ENCODE results near the gene PEF1.

The PEF1 gene

DNA sequence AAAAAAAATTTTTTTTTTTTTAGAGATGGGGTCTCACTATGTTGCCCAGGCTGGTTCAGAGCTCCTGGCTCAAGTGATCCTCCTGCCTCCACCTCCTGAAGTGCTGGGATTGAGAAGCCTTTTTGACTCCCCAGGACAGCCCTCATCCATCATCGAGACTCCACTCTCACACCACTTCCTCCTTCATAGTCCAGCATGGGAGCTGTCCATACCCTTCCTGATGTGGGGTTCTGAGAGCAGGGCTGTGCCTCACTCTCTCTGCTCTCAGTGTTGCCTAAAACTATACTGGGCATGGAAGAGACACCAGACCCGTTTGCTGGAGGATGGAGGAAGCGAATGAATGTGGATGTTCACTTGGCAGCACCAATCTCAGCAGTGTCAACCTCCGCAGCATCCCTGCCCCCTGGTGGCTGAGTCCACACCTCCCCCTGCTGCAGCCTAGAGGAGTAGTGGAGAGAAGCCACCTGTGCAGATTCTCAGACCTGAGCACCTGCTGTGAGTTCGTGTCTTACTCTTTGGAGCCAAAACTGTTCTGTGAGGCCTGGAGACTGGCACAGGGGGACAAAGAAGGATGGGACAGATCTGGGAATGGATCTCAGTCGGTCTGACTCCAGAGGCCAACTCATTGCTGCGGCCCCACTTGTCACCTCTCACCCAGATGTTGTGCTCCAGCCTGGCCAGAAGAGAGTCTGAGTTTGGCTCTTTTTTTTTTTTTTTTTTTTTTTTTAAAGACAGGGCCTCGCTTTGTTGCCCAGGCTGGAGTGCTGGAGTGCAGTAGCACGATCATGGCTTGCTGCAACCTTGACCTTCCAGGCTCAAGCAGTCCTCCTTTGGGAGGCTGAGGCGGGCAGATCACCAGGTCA is 50.7 kb downstream of the PEF1 start:
- TF ChIP-seq TAF1 (IDR thresholded peaks at IDR 0.05; ENCODE audit: low read depth) (no peak), RAD21 (IDR thresholded peaks at IDR 0.05; ENCODE audit: low read depth) (peak; percentile 94)
- TF ChIP-seq, protein P1, sequence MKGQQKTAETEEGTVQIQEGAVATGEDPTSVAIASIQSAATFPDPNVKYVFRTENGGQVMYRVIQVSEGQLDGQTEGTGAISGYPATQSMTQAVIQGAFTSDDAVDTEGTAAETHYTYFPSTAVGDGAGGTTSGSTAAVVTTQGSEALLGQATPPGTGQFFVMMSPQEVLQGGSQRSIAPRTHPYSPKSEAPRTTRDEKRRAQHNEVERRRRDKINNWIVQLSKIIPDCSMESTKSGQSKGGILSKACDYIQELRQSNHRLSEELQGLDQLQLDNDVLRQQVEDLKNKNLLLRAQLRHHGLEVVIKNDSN (IDR thresholded peaks at IDR 0.05): no peak

DNA sequence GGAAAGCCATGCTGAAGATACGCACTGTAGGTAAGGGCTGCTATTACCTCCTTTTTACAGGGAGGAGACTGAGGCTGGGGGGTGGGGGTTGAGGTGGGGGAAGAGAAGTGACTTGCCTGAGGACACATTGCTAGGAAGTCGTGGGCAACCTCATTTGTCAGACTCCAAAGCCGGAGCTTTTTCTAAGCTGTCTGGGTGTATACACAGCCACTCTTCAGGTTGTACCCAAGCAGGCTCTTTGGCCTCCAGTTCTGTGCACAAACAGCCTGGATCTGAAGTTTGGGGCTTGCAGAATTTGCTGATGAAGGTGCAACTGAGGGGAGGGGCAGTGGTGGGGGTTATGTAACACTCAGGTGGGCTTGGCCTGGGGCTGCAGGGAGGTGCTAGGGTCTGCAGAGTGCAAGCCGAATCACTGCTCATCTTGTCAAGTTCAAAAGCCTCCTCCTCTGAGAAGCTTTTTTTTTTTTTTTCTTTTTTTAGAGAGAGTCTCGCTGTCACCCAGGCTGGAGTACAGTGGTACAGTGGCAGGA is 51.5 kb downstream of the PEF1 start:
- TF ChIP-seq TCF12 (IDR thresholded peaks at IDR 0.05; ENCODE audit: low read depth) (no peak), TEAD4 (IDR thresholded peaks at IDR 0.05) (no peak), RAD21 (IDR thresholded peaks at IDR 0.05; ENCODE audit: low read depth) (no peak), ZBTB7A (IDR thresholded peaks at IDR 0.05; ENCODE audit: low read depth) (no peak), CEBPB (IDR thresholded peaks at IDR 0.05) (no peak), EP300 (IDR thresholded peaks at IDR 0.05; ENCODE audit: borderline replicate concordance) (no peak), YY1 (IDR thresholded peaks at IDR 0.05; ENCODE audit: low read depth) (no peak), CREB1 (IDR thresholded peaks at IDR 0.05; ENCODE audit: low read depth) (no peak), NFIC (IDR thresholded peaks at IDR 0.05) (no peak), TAF1 (IDR thresholded peaks at IDR 0.05; ENCODE audit: low read depth) (no peak), FOXM1 (IDR thresholded peaks at IDR 0.05; ENCODE audit: borderline replicate concordance, low read depth) (no peak), EGR1 (IDR thresholded peaks at IDR 0.05) (no peak)
- TF ChIP-seq, protein P2, sequence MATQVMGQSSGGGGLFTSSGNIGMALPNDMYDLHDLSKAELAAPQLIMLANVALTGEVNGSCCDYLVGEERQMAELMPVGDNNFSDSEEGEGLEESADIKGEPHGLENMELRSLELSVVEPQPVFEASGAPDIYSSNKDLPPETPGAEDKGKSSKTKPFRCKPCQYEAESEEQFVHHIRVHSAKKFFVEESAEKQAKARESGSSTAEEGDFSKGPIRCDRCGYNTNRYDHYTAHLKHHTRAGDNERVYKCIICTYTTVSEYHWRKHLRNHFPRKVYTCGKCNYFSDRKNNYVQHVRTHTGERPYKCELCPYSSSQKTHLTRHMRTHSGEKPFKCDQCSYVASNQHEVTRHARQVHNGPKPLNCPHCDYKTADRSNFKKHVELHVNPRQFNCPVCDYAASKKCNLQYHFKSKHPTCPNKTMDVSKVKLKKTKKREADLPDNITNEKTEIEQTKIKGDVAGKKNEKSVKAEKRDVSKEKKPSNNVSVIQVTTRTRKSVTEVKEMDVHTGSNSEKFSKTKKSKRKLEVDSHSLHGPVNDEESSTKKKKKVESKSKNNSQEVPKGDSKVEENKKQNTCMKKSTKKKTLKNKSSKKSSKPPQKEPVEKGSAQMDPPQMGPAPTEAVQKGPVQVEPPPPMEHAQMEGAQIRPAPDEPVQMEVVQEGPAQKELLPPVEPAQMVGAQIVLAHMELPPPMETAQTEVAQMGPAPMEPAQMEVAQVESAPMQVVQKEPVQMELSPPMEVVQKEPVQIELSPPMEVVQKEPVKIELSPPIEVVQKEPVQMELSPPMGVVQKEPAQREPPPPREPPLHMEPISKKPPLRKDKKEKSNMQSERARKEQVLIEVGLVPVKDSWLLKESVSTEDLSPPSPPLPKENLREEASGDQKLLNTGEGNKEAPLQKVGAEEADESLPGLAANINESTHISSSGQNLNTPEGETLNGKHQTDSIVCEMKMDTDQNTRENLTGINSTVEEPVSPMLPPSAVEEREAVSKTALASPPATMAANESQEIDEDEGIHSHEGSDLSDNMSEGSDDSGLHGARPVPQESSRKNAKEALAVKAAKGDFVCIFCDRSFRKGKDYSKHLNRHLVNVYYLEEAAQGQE (IDR thresholded peaks at IDR 0.05; ENCODE audit: low read depth): no peak
- TF ChIP-seq, protein P3, sequence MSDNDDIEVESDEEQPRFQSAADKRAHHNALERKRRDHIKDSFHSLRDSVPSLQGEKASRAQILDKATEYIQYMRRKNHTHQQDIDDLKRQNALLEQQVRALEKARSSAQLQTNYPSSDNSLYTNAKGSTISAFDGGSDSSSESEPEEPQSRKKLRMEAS (IDR thresholded peaks at IDR 0.05): no peak
- TF ChIP-seq, protein P1 (IDR thresholded peaks at IDR 0.05): no peak

DNA sequence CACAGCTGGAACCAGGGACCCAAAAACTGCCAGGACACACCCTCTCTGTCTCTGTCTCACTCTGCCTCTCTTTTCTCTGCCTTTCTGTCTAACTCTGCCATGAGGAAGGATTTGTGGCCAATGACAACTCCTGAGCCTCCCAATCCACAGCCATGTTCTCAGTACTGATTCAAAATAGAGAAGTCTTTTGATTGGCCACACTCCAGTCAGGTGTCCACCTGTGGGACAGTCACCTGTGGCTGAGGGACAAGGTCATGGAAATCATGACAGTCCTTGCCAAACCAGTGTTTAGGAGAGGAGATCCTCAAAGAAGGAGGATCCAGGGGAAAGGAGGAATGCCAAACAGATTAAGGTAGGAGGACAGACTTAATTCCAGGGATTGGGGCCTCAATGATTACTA is 52.5 kb downstream of the PEF1 start:
- TF ChIP-seq, protein P1 (IDR thresholded peaks at IDR 0.05): peak; percentile 77
- TF ChIP-seq EGR1 (IDR thresholded peaks at IDR 0.05) (no peak), TEAD4 (IDR thresholded peaks at IDR 0.05) (no peak)

DNA sequence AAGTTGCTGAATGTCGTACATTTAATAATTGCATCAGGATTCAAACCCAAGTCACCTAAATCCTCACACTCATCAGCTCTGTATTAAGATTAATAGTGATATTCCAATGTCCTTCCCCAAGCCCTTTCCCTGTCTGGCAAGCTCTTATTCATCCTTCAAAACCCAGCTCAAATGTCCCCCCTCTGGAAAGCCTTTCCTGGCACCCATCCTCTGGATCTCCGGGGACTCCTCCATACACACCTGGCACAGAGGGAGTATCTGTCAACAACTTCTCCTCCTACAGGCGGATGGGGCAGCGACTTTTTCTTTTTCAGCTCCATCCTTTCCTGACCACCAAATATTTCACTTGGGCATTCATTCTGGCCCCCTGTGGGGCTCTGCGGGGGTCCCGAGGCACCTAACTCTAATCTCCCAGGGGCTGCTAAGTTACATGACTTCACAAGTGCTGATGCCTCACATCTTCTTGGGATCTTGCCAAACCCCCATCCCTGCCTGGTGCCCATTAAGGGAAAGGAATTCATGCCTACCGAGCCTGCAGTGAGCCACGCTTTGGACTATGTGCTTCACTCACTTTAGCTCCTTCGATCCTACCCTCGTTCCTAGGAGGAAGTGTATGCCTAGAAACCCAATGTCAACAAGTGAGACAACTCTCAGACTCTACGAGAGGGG is 53.1 kb downstream of the PEF1 start:
- TF ChIP-seq EP300 (IDR thresholded peaks at IDR 0.05; ENCODE audit: borderline replicate concordance): peak; percentile 79; the same call in 1 of the 2 replicates
- no peak for TF ChIP-seq EGR1 (IDR thresholded peaks at IDR 0.05)
- TF ChIP-seq ZBTB7A (IDR thresholded peaks at IDR 0.05; ENCODE audit: low read depth): no peak
- TF ChIP-seq NFIC (IDR thresholded peaks at IDR 0.05): peak; percentile 91
- no peak for TF ChIP-seq TAF1 (IDR thresholded peaks at IDR 0.05; ENCODE audit: low read depth)
- TF ChIP-seq TEAD4 (IDR thresholded peaks at IDR 0.05): peak; percentile 72
- no peak for TF ChIP-seq CREB1 (IDR thresholded peaks at IDR 0.05; ENCODE audit: low read depth)
- TF ChIP-seq TCF12 (IDR thresholded peaks at IDR 0.05; ENCODE audit: low read depth): peak; percentile 81
- TF ChIP-seq, protein P3 (IDR thresholded peaks at IDR 0.05): peak; percentile 62; the same call in 1 of the 2 replicates
- peak; percentile 44; the same call in 1 of the 2 replicates for TF ChIP-seq YY1 (IDR thresholded peaks at IDR 0.05; ENCODE audit: low read depth)
- TF ChIP-seq FOXM1 (IDR thresholded peaks at IDR 0.05; ENCODE audit: borderline replicate concordance, low read depth): 0 out of 2 replicates have a peak, but pooled peaks have one; percentile 48

DNA sequence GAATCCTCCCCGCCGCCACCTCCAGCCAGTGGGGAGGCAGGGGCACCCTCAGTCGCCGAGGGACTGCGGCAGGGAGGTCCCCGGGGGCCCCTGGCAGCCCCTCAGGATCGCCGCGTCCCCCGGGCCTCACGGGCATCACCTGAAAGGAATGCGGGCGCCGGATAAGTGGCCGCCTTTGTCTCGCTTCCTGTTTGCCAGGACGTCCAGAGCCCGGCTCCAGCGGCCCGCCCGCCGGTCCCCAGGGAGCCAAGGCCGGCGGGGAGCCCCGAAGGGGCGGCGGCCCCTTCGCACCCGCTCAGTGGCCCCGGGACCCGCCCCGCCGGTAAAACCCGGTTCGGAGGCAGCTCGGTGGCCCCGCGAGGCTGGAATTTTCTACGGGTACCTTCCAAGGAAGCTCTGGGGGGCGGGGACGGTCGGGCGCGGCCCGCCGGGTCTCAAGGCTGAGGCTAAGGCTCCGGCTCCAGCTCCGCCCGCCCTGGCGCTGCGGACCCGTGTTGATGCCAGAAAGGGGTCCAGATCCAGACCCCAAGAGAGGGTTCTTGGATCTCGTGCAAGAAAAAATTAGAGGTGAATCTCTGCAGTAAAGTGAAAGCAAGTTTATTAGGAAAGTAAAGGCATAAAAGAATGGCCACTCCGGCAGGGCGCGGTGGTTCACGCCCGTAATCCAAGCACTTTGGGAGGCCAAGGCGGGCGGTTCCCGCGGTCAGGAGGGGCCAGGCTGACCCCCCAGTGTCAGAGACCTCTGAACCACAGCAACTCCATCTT is 55.7 kb downstream of the PEF1 start:
- TF ChIP-seq RAD21 (IDR thresholded peaks at IDR 0.05; ENCODE audit: low read depth): no peak
- TF ChIP-seq NFIC (IDR thresholded peaks at IDR 0.05): no peak
- no peak for TF ChIP-seq TAF1 (IDR thresholded peaks at IDR 0.05; ENCODE audit: low read depth)
- no peak for TF ChIP-seq TCF12 (IDR thresholded peaks at IDR 0.05; ENCODE audit: low read depth)
- TF ChIP-seq YY1 (IDR thresholded peaks at IDR 0.05; ENCODE audit: low read depth): no peak
- no peak for TF ChIP-seq ZBTB7A (IDR thresholded peaks at IDR 0.05; ENCODE audit: low read depth)
- TF ChIP-seq, protein P3 (IDR thresholded peaks at IDR 0.05): no peak
- TF ChIP-seq FOXM1 (IDR thresholded peaks at IDR 0.05; ENCODE audit: borderline replicate concordance, low read depth): no peak
- 0 out of 2 replicates have a peak, but pooled peaks have one; percentile 3 for TF ChIP-seq TEAD4 (IDR thresholded peaks at IDR 0.05)
- TF ChIP-seq EGR1 (IDR thresholded peaks at IDR 0.05): no peak
- TF ChIP-seq, protein P2 (IDR thresholded peaks at IDR 0.05; ENCODE audit: low read depth): no peak
- no peak for TF ChIP-seq CEBPB (IDR thresholded peaks at IDR 0.05)
- TF ChIP-seq EP300 (IDR thresholded peaks at IDR 0.05; ENCODE audit: borderline replicate concordance): peak; percentile 15; the same call in 1 of the 2 replicates
- TF ChIP-seq CREB1 (IDR thresholded peaks at IDR 0.05; ENCODE audit: low read depth): no peak
- TF ChIP-seq, protein P1 (IDR thresholded peaks at IDR 0.05): no peak
